T-helper 2 cell treated with Interferon-gamma antibody and Interleukin-4, amounts not matched to agents 100 ng/mL and 5 ng/mL, for 36 hours (primary cell): Measurements from ENCODE around the gene ERP27. TPM values are rescaled to one million over a fixed set of nuclear protein-coding genes. Genes with fewer than 3 reads are reported as not detected.

Source experiments
- intact Hi-C: fragments of 100-400 bp; cut with micrococcal nuclease; formaldehyde crosslinking; loops from one replicate; pipeline ENCODE4 v1.15.1; 2023
- total RNA-seq: library from RNA; stranded (reverse); gene quantifications from 2 replicates; pipeline ENCODE4 v1.2.3, GENCODE V29; 2022

Gene ERP27
- total RNA-seq, 1 donor from 2014 or later = 13.3 TPM

- intact Hi-C loops = no loop called here
Observed at GRCh38 chr12:14906114-14906513, 32.2 kb downstream of the ERP27 start.

GRCh38 chr12:14905269-14906004, 32.9 kb downstream of the ERP27 start:
- intact Hi-C loops = no loop called here

- intact Hi-C loops = no loop called here
Observed at GRCh38 chr12:14904854-14905253, 33.5 kb downstream of the ERP27 start.

- intact Hi-C loops = no loop called here
Observed at GRCh38 chr12:14903386-14904098, 34.8 kb downstream of the ERP27 start.

GRCh38 chr12:14902465-14902864, 35.9 kb downstream of the ERP27 start:
- intact Hi-C loops = no loop called here

- intact Hi-C loops = no loop called here
Observed at GRCh38 chr12:14901228-14901562, 37.1 kb downstream of the ERP27 start.

- intact Hi-C loops = no loop called here
Observed at GRCh38 chr12:14900521-14901227, 37.7 kb downstream of the ERP27 start.

GRCh38 chr12:14896521-14897169, 41.7 kb downstream of the ERP27 start:
- intact Hi-C loops = no loop called here

- intact Hi-C loops = no loop called here
Observed at GRCh38 chr12:14893506-14894250, 44.7 kb downstream of the ERP27 start.

- intact Hi-C loops = no loop called here
Observed at GRCh38 chr12:14892726-14893505, 45.4 kb downstream of the ERP27 start.

GRCh38 chr12:14890701-14891100, 47.6 kb downstream of the ERP27 start:
- intact Hi-C loops = no loop called here

GRCh38 chr12:14886271-14886670, 52.1 kb downstream of the ERP27 start:
- intact Hi-C loops = no loop called here

GRCh38 chr12:14885718-14886221, 52.6 kb downstream of the ERP27 start, which contains the start of gene MGP:
MGP (minus strand) TSS chr12:14885854; CDS start chr12:14885791, 63 bp downstream.
- intact Hi-C loops = no loop called here

- intact Hi-C loops = no loop called here
Observed at GRCh38 chr12:14884458-14884878, 53.9 kb downstream of the ERP27 start.

GRCh38 chr12:14883686-14884085, 54.7 kb downstream of the ERP27 start:
- intact Hi-C loops = no loop called here

- intact Hi-C loops = no loop called here
Observed at GRCh38 chr12:14880890-14881453, 57.4 kb downstream of the ERP27 start.

- intact Hi-C loops = no loop called here
Observed at GRCh38 chr12:14879222-14879933, 59.0 kb downstream of the ERP27 start.

- intact Hi-C loops = no loop called here
Observed at GRCh38 chr12:14878488-14878887, 59.8 kb downstream of the ERP27 start.

GRCh38 chr12:14876833-14877232, 61.5 kb downstream of the ERP27 start:
- intact Hi-C loops = no loop called here
